Fibroblast of the aortic adventitia (primary cell): ENCODE measurements around the gene NELFA. TPM values are rescaled to one million over a fixed set of nuclear protein-coding genes. Genes with fewer than 3 reads are reported as not detected.

Experiments used
- DNase-seq: peaks from one replicate; pipeline ENCODE4 v3.0.0-alpha.2; 2010; ENCODE audit warnings: low read depth
- H3K4me3 ChIP-seq: 2 replicates; pipeline ENCODE4 v1.5.1; 2011; ENCODE audit warnings: low read depth, mild to moderate bottlenecking, control low read depth, low read length, moderate library complexity
- total RNA-seq: library from RNA; depleted of rRNA; stranded (reverse); fragments of >200 nt; gene quantifications from 2 replicates; pipeline ENCODE4 v1.2.3, GENCODE V29; 2012; ENCODE audit warnings: low replicate concordance
- TF ChIP-seq, protein P1 (sequence below): IDR thresholded peaks from 2 replicates; pipeline ENCODE4 v1.5.1; 2011; ENCODE audit warnings: mild to moderate bottlenecking, low read length, control low read depth, inconsistent platforms; ENCODE audit not compliant: insufficient read depth

The NELFA gene
- total RNA-seq, 1 donor, result 14.8 TPM

DNA sequence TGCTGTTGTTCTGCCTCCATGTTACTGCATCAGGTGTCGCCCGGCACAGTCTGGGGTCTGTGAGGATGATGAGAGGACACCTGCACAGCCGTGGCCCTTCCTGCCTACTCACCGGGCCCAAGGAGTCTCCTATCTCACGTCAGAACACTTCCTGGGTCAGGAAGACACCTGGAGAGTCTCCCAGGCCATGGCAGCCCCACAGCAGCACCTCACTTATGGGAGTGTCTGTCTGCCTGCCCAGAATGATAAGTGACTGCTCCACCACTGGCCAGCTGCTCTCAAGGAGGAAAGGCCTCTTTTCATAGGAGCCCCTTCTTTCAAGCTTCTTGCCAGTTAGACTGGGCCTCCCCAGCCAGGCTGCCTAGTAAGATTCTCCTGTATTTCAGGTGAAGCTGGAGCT, 56.1 kb downstream of the NELFA start:
- DNase-seq, result no peak
- TF ChIP-seq, protein P1, sequence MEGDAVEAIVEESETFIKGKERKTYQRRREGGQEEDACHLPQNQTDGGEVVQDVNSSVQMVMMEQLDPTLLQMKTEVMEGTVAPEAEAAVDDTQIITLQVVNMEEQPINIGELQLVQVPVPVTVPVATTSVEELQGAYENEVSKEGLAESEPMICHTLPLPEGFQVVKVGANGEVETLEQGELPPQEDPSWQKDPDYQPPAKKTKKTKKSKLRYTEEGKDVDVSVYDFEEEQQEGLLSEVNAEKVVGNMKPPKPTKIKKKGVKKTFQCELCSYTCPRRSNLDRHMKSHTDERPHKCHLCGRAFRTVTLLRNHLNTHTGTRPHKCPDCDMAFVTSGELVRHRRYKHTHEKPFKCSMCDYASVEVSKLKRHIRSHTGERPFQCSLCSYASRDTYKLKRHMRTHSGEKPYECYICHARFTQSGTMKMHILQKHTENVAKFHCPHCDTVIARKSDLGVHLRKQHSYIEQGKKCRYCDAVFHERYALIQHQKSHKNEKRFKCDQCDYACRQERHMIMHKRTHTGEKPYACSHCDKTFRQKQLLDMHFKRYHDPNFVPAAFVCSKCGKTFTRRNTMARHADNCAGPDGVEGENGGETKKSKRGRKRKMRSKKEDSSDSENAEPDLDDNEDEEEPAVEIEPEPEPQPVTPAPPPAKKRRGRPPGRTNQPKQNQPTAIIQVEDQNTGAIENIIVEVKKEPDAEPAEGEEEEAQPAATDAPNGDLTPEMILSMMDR, result no peak
- H3K4me3 ChIP-seq, result no peak overlapping the region

DNA sequence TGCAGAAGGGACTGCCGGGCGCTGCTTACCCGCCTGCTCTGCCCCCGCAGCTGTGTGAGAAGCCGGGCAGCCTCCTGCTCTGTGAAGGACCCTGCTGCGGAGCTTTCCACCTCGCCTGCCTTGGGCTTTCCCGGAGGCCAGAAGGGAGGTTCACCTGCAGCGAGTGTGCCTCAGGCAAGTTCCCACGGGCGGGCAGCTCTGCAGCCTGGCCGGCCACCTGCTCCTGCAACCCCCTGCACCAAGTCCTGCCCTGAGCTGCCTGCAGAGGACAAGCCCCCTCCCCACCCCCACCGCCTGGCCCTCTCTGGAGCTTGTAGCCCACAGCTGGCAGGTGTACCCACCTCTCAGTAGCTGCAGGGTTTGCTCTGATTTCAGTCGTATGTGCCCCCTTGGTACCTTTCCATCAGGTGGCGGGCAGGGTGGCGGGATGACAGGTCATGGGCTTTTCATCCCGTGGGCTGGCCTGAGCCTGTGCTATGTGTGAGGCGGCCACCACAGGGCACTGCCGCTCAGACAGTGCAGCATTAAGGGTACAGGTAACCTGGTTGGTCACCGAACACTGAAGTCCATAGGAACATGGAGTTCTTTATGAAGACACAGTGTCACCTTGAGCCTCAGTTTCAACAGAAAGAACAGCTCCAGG, 56.6 kb downstream of the NELFA start:
- H3K4me3 ChIP-seq, result no peak overlapping the region
- DNase-seq, result no peak
- TF ChIP-seq, protein P1, result no peak

DNA sequence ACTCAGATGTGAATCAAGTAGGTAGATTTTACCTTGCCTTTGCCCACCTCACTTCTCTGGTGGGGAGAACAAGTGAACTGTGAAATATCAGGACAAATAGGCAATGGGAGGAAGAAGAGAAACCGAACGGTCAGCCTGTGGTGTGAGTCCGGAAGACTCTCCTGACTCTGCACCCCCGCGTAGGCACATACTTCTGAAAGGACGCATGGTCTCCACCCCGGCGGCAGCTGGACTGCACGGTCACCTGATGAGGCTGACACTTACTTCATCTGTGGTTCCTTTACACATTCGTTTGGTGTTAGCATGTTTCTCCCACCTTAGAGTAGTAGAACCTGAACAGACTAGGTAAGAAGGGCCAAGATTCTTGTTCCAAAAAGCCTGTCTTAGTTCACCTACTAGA, 58.4 kb downstream of the NELFA start:
- TF ChIP-seq, protein P1, result no peak
- no peak overlapping the region for H3K4me3 ChIP-seq
- no peak for DNase-seq

DNA sequence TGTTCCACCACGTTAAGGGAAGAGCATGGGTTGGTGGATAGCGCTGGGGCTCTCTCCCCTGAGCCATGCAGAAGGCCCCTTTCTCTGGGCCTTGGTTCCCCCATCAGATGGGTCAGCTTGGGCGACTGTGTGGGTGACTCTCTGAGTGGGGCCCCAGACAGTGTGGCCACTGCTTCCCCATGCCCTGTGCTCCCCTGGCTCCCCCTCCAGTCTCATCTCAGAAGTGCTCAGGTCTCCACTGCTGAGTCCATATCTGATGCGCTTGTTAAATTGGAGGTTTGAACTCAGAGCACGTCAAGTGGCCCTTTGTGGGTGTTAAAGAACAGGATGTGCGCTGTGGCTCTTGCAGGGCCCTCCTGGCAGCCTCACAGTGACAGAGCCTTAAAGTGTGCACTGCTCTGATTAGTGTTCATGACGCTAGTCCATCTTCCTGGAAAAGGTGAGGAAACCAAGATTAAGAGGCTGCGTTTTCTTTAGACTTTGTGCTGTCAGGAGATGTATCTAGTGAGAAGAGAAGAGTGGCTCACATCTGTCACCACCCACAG, 59.8 kb downstream of the NELFA start:
- DNase-seq, result no peak
- no peak overlapping the region for H3K4me3 ChIP-seq
- TF ChIP-seq, protein P1, result no peak

DNA sequence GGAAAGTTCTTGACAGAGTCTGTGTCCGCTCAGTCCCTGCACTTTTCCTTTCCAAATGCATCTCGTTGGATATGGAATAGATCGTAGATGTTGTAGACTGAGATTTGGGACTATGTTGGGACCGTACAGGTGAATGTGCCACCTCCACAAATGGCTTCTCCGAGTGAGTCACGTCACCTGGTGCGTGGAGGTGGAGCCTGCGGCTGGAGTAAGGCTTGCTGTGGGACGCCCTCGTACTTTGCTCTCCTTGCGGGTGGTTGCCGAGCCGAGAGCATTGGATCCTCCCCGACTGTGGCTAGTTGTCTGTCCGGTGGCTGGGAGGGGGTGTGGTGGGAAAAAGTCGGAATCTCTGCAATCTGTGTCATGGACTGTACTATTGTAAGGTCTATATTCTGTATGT, 60.5 kb downstream of the NELFA start:
- no peak overlapping the region for H3K4me3 ChIP-seq
- TF ChIP-seq, protein P1, result no peak
- DNase-seq, result no peak

DNA sequence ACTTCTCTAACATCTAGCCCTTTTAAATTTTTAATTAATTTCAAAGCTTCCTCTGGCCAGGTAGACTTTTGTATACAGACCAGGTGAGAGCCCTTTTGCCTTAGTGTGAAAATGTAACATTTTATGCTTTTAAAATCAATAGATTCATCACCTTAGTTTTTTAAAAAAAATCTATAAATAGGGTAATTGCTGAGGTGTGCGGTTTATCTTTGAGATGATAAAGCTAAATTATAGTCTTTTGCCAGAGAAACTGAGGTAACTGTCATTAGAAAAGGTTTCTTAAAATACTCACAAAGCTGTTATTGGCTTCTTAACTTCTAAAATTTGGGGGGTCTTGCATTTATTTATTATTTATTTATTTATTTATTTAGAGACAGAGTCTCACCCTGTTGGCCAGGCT, 62.9 kb downstream of the NELFA start:
- DNase-seq, result no peak
- TF ChIP-seq, protein P1, result no peak
- no peak overlapping the region for H3K4me3 ChIP-seq
